Small intestine (tissue), 7 donors: ENCODE measurements around the gene CAMK2A. TPM values are rescaled to one million over a fixed set of nuclear protein-coding genes. Genes with fewer than 3 reads are reported as not detected.
"Not testable (repeated sequence)": the region's sequence is repeated elsewhere in the genome, so short reads cannot be mapped to it uniquely, and the experiment has no call there.

Experiments
- DNase-seq, 2 donors: peaks; one replicate each; pipeline versions ENCODE4 v3.0.0 to v3.0.0-alpha.2; 2013
- FAIRE-seq: peaks from 2 replicates; lab custom pipeline; 2012; peaks lifted over from hg19 to GRCh38; lab: Jason Lieb, UNC
- H3K27ac ChIP-seq, 3 donors: one replicate each; pipeline ENCODE4 v1.5.1; 2013; ENCODE audit warnings: low read length in 2 of 3, mild to moderate bottlenecking in 2 of 3, control low read depth in 1 of 3, inconsistent platforms in 1 of 3, low read depth in 1 of 3, moderate library complexity in 1 of 3
- H3K27me3 ChIP-seq, 3 donors: one replicate each; pipeline ENCODE4 v1.6.1; 2013; ENCODE audit warnings: low read length in 3 of 3, inconsistent platforms in 1 of 3; ENCODE audit not compliant: control insufficient read depth in 3 of 3, insufficient read depth in 3 of 3
- H3K36me3 ChIP-seq, 3 donors: one replicate each; pipeline ENCODE4 v1.6.1; 2013; ENCODE audit warnings: low read length in 3 of 3, inconsistent platforms in 1 of 3, low read depth in 1 of 3, mild to moderate bottlenecking in 1 of 3, moderate library complexity in 1 of 3; ENCODE audit not compliant: control insufficient read depth in 3 of 3, insufficient read depth in 2 of 3
- H3K4me1 ChIP-seq, 3 donors: one replicate each; pipeline ENCODE4 v1.6.1; 2013; ENCODE audit warnings: low read length in 2 of 3, inconsistent platforms in 1 of 3, low read depth in 1 of 3, mild to moderate bottlenecking in 1 of 3, moderate library complexity in 1 of 3; ENCODE audit not compliant: control insufficient read depth in 3 of 3, insufficient read depth in 2 of 3
- H3K4me3 ChIP-seq, 3 donors: one replicate each; pipeline ENCODE4 v1.5.1; 2013; ENCODE audit warnings: low read length in 3 of 3, control low read depth in 1 of 3, inconsistent platforms in 1 of 3, low read depth in 1 of 3, mild to moderate bottlenecking in 1 of 3, moderate library complexity in 1 of 3
- H3K9me3 ChIP-seq, 2 donors: one replicate each; pipeline ENCODE4 v1.6.1; 2013; ENCODE audit warnings: low read depth in 1 of 2, low read length in 1 of 2; ENCODE audit not compliant: control insufficient read depth in 2 of 2, insufficient read depth in 1 of 2
- WGBS, 3 donors: extraction: QIAGEN DNeasy Blood & Tissue Kit; methylation state at CpG; one replicate each; pipeline ENCODE4 v1.1.7; 2013; 5-methylcytosine and 5-hydroxymethylcytosine counted together
- polyA plus RNA-seq, 4 donors: library from polyadenylated mRNA; stranded (reverse) in 3 of 4; unstranded in 1 of 4; fragments of 200-250 nt in 3 of 4; fragments of 120-200 nt in 1 of 4; gene quantifications; one replicate each; pipeline versions ENCODE4 v1.2.1 to v1.2.3, GENCODE V29; 2013
- donor health status: healthy with polysubstance abuse.
- donor health status: control.
- donor health status: control.
- donor health status: Bipolar disorder and iron deficiency.
- donor health status: healthy.

Gene CAMK2A
- polyA plus RNA-seq, 4 donors = 0.46 to 0.52 TPM; not detected in 2

DNA sequence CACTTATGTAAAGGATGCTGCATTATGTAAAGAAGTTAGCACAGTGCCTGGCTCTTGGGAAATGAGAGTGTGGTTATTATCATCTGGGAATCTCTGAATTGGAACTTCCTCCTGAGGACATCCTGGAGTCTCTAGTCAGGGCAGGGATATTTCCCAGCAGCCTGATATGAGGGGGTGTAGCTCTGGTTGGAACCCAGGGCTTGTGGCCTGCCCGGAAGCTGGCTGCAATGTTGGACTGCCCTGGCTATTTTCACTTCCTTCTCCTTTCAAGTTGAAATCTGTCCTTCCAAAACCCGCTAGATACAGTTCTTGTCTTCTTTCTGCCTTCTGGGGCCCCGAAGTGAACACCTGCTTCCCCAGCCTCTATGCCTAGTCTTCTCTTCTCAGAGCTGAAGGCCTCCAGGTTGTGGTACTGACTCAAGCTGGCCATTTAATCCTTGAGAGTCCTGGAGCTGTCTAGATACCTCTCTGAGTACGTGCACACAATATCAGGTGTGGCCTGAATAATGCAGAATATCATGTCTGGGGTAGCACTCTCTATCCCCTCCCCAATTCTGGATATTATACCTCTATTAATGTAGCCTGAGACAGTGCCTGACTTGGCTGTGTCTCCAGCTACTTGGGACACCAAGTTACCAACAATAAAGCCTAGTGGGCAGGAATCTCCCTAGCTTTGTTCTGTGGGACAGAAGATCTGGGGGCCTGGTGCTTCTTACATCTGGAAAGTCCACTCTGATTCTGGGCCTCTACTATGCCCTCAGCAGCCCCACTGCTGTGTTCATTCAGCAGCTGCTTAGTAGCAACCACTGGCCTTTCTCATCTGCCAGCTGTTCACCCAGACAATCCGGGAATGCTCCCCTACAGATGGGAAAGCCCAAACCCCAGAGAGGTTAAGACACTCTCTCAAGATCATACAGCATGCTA is 54.7 kb downstream of the CAMK2A start:
- Histone ChIP-seq H3K27me3 (no peaks in the 10 kb centered on the region), H3K4me3 (no peak overlapping the region), H3K27ac (no peak overlapping the region), H3K4me1 (no peaks in the 10 kb centered on the region), H3K9me3 (no peaks in the 10 kb centered on the region), H3K36me3 (peaks cover 0 to under 1% (median 0%) of the 10 kb centered on the region in 3 donors)
- FAIRE-seq = no peak
- DNase-seq = no peak
- 64 to 75% (median 68%) methylated on average over 5 of the region's 5 CpGs for WGBS, 3 donors

DNA sequence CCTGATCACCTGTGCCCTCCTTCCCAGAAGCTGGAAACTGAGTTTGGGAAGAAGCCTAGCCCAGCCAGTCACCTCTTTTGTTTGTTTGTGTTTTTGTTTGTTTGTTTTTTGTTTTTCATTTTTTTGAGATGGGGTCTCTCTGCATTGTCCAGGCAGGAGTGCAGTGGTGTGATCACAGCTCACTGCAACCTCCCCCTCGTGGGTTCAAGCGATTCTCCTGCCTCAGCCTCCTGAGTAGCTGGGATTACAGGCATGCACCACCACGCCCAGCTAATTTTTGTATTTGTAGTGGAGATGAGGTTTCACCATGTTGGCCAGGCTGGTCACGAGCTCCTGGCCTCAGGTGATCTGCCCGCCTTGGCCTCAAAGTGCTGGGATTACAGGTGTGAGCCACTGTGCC is 55.9 kb downstream of the CAMK2A start:
- H3K4me3 ChIP-seq, H3K27me3 ChIP-seq, H3K27ac ChIP-seq, DNase-seq, FAIRE-seq, H3K36me3 ChIP-seq, H3K9me3 ChIP-seq, H3K4me1 ChIP-seq: not testable (repeated sequence)
- WGBS, 3 donors = 79 to 87% (median 83%) methylated on average over 5 of the region's 5 CpGs

DNA sequence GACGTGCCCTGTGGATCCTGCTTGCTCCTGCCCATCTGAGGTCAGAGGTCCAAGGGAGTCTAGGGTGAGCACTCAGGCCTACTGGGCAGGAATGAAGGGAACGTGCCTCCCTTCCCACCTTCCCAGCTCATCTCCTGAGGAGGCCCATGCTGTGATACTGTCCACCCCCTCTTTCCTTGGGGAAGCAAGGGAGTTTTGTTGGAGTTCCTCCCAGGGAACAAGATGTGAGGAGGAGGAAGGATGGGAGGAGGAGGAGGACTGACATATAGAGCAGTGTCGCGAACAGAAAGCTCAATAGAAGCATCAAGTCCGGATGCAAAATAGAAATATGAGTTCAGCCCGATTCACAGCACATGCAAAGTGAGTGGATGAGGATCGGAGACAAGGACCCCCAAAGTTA is 58.7 kb downstream of the CAMK2A start:
- Histone ChIP-seq H3K4me3 (no peak overlapping the region), H3K4me1 (no peaks in the 10 kb centered on the region), H3K36me3 (no peaks in the 10 kb centered on the region), H3K27me3 (no peaks in the 10 kb centered on the region), H3K27ac (no peak overlapping the region), H3K9me3 (no peaks in the 10 kb centered on the region)
- DNase-seq (no peak), FAIRE-seq (no peak)
- WGBS, 3 donors = 90 to 93% (median 91%) methylated on average over 7 of the region's 7 CpGs

DNA sequence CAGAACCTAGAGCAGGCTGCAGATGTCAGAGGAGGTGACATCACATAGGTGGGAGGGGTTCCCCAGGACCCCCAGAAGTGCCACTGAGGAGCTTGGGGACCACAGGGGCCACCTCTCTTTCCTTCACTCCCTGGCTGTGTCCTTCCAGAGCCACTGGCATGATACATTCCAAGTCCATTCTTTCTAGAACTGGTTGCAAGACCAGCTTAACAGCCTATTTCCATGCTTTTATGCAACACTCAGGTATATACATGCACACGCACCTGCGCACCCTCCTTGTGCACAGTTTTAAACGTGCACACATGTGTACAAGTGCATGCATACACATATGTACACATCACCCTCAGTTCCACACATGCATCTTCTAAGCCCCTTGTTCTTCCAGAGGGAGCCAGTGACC is 60.0 kb downstream of the CAMK2A start:
- no peak overlapping the region for H3K27ac ChIP-seq

DNA sequence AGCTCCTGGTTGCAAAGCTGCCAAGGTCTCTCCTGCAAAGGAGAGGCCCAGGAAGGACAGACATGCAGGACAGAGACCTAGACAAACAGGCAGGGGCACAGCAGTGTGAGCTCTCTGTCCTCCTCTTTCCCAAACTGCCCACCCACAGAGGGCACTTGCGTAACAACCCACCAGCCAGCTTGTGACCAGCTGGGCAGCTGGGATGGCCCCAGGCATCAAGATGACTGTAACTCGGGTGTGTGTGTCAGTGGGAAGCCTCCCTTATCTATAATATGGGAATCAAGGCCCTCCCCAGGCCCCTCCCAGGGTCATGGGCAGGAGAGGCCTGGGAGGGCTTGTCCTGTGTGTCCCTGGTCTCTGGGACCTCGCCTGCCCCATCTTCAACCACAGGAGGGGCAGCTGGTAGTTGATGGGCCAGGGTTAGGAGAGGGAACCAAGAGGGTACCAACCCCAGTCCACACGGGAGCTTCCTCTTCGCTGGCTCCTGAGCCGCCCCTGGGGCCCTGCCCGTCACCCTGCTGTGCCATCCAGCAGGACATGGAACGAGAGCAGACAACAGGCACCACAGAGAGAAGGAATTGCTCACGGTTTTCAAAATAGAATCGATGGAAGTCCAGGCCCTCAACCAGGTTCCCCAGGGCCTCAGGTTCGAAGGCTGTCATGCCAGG is 61.8 kb downstream of the CAMK2A start:
- H3K4me1 ChIP-seq = no peaks in the 10 kb centered on the region
- 77 to 82% (median 82%) methylated on average over 11 of the region's 11 CpGs for WGBS, 3 donors
- H3K36me3 ChIP-seq = no peaks in the 10 kb centered on the region
- H3K4me3 ChIP-seq = no peak overlapping the region
- no peak overlapping the region for H3K27ac ChIP-seq
- H3K27me3 ChIP-seq = no peaks in the 10 kb centered on the region
- FAIRE-seq (no peak), DNase-seq (no peak)
- no peaks in the 10 kb centered on the region for H3K9me3 ChIP-seq

More for the DNA sequence above, 60.0 kb downstream of the CAMK2A start:
- Histone ChIP-seq H3K4me1 (no peaks in the 10 kb centered on the region), H3K36me3 (no peaks in the 10 kb centered on the region), H3K4me3 (no peak overlapping the region), H3K9me3 (no peaks in the 10 kb centered on the region), H3K27me3 (no peaks in the 10 kb centered on the region)
- no peak for FAIRE-seq
- DNase-seq = no peak
- 66 to 86% (median 69%) methylated on average over 3 of the region's 3 CpGs for WGBS, 3 donors

DNA sequence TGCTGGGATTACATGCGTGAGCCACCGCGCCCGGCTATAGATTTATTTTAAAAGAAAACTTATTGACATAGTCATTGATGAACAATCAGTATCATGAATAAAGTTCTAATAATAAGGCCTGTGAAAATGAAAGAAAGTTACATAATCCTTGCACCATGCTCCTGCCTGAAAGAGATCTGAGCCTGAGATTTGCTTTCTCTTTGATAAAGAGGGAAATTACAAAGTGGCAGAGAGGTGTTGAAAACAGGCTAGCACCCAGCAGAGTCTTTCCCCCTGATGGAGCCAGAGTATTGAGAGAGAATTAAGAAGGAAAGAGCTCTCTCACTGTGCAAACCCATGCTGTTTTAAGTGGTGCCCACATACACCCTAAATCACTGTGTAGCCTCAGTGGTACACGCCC is 62.5 kb downstream of the CAMK2A start:
- no peak for DNase-seq
- no peak overlapping the region for H3K27ac ChIP-seq

DNA sequence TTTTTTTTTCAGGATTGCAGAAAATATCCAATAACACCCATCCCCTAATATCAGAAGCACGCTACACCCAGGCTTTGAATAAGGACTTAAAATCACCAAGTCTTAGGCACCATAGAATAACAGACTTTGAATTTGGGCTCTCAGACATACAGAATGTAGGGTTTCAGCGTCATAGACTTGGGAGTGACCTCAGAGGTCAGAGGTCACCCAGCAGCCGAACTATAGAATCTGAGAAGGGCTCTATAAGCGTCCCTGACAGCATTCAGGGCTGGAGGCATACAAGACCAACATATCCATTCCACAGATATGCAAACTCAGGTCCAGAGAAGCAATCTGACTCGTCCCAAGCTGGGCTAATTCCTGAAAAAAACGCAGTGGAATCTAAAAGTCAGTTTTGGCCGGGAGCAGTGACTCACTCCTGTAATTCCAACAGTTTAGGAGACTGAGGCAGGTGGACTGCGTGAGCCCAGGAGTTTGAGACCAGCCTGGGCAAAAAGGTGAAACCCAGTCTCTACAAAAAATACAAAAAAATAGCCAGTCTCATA is 65.0 kb downstream of the CAMK2A start:
- 57 to 70% (median 68%) methylated on average over 8 of the region's 8 CpGs for WGBS, 3 donors
- H3K27ac ChIP-seq = no peak overlapping the region
- DNase-seq = no peak
- no peaks in the 10 kb centered on the region for H3K36me3 ChIP-seq
- H3K4me1 ChIP-seq = no peaks in the 10 kb centered on the region
- no peaks in the 10 kb centered on the region for H3K27me3 ChIP-seq
- no peak overlapping the region for H3K4me3 ChIP-seq
- H3K9me3 ChIP-seq = no peaks in the 10 kb centered on the region
- no peak for FAIRE-seq

More for the DNA sequence above, 62.5 kb downstream of the CAMK2A start:
- FAIRE-seq = no peak
- 65 to 83% (median 69%) methylated on average over 5 of the region's 5 CpGs for WGBS, 3 donors
- Histone ChIP-seq H3K27me3 (no peaks in the 10 kb centered on the region), H3K36me3 (no peaks in the 10 kb centered on the region), H3K4me3 (no peak overlapping the region), H3K4me1 (no peaks in the 10 kb centered on the region), H3K9me3 (no peaks in the 10 kb centered on the region)

DNA sequence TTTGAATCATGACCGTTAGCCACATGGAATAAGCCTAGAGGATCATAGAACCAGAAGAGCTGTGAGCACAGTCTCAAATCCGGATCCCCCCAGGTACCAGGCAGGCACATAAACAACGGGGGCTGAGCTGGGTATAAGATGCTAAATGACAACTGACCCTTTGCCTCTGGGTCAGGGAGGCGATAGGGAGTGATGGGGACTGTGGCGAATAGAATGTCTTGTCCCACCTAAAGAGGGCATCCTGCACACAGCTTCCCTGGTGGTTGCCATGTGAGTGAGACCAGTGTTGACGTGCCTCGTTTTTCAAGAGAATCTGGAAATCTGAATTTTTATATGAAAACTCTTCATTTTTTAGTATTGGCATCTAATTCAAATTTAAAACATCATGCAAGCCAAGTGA is 66.1 kb downstream of the CAMK2A start:
- Histone ChIP-seq H3K4me3 (no peak overlapping the region), H3K27ac (no peak overlapping the region), H3K9me3 (no peaks in the 10 kb centered on the region), H3K4me1 (no peaks in the 10 kb centered on the region), H3K27me3 (no peaks in the 10 kb centered on the region), H3K36me3 (no peaks in the 10 kb centered on the region)
- DNase-seq (no peak), FAIRE-seq (no peak)
- WGBS, 3 donors = 88 to 89% (median 89%) methylated on average over 7 of the region's 7 CpGs
